ENCODE results near the gene PROP1.

PROP1 gene

DNA sequence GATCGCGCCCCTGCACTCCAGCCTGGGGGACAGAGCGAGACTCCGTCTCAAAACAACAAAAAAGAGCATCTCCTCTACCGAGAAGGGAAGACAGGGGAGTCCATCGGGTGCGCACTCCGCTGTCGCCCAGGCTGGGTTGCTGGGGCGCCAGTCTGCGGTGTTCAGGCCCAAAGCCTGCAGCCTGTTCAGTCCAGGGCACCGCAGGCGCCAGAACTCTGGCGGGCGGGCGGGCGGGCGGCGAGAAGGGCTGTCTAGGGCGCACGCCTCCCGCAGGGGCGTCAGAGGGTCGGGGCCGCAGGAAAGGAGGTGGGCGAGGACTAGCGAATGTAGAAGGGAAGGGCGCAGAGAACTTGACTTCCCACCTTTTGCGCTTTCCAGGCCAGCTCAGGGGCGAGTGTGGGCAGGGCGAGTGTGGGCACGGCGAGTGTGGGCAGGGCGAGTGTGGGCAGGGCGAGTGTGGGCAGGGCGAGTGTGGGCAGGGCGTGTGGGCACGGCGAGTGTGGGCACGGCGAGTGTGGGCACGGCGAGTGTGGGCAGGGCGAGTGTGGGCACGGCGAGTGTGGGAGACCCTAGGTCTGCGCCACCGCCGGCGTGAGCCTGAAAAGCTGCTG, 10.5 kb downstream of the PROP1 start:
- in situ Hi-C loops (cut with HindIII; ENCODE audit: low sequenced_read_pairs): no loop called here
- no peak for TF ChIP-seq CTCF (IDR thresholded peaks at IDR 0.05; ENCODE audit: low read depth, low read length)
- no peak overlapping the region for H3K4me3 ChIP-seq (ENCODE audit: low read depth, low read length)
- DNase-seq (ENCODE audit: low read depth, low spot score): no peak

GRCh38 chr5:177984584-177985206, 11.3 kb downstream of the PROP1 start:
- TF ChIP-seq CTCF (IDR thresholded peaks at IDR 0.05; ENCODE audit: low read depth, low read length): no peak
- no peak for DNase-seq (ENCODE audit: low read depth, low spot score)
- no peak overlapping the region for H3K4me3 ChIP-seq (ENCODE audit: low read depth, low read length)
- in situ Hi-C loops (cut with HindIII; ENCODE audit: low sequenced_read_pairs): no loop called here

DNA sequence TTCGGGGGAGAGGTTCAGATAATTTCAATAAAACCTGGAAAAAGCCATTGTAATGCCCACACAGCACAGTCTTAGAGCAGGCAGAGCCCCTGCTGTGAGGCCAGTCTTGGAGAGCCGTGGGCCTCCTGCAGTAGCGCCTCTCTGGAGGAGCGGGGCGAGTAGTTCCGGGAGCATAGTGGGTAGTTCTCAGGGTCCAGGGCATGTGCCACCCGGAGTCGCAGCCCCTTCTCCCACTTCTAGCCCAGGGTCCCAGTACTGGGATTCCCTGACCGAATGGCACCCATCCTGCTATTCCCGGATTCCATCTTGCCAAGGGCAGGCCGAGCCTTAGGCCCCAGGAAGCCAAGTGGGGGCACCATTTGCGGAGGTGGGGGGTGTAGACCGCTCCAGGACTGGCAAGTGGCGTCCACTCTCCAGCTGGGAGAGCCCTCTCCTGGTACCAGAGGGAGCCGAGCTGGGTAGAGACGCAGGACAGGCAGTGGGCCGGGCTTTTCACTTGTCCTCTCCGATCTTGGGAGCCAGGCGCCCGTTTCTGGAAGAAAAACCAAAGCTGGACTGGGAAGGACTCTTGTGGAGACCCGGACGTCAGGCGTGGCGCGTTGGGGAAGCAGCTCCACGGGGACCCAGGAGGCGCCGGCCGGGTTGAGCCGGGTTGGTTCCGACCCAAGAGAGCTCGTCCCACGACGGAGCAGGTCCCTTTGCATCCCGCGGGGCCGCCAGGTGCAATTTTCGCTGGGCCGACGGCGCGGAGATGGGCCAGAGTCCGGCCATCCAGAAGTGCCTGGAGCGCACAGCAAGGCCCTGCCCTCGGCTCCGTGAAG, 12.1 kb downstream of the PROP1 start:
- no peak for TF ChIP-seq CTCF (IDR thresholded peaks at IDR 0.05; ENCODE audit: low read depth, low read length)
- in situ Hi-C loops (cut with HindIII; ENCODE audit: low sequenced_read_pairs): no loop called here
- no peak for DNase-seq (ENCODE audit: low read depth, low spot score)
- H3K4me3 ChIP-seq (ENCODE audit: low read depth, low read length): no peak overlapping the region

- DNase-seq (ENCODE audit: low read depth, low spot score): no peak
- no peak for TF ChIP-seq CTCF (IDR thresholded peaks at IDR 0.05; ENCODE audit: low read depth, low read length)
- in situ Hi-C loops (cut with HindIII; ENCODE audit: low sequenced_read_pairs): no loop called here
- no peak overlapping the region for H3K4me3 ChIP-seq (ENCODE audit: low read depth, low read length)
These were observed 13.1 kb downstream of the PROP1 start for GRCh38 chr5:177982956-177983355.

- no peak for DNase-seq (ENCODE audit: low read depth, low spot score)
- H3K4me3 ChIP-seq (ENCODE audit: low read depth, low read length): no peak overlapping the region
- in situ Hi-C loops (cut with HindIII; ENCODE audit: low sequenced_read_pairs): no loop called here
- TF ChIP-seq CTCF (IDR thresholded peaks at IDR 0.05; ENCODE audit: low read depth, low read length): no peak
These were observed 13.8 kb downstream of the PROP1 start for GRCh38 chr5:177982072-177982727.

DNA sequence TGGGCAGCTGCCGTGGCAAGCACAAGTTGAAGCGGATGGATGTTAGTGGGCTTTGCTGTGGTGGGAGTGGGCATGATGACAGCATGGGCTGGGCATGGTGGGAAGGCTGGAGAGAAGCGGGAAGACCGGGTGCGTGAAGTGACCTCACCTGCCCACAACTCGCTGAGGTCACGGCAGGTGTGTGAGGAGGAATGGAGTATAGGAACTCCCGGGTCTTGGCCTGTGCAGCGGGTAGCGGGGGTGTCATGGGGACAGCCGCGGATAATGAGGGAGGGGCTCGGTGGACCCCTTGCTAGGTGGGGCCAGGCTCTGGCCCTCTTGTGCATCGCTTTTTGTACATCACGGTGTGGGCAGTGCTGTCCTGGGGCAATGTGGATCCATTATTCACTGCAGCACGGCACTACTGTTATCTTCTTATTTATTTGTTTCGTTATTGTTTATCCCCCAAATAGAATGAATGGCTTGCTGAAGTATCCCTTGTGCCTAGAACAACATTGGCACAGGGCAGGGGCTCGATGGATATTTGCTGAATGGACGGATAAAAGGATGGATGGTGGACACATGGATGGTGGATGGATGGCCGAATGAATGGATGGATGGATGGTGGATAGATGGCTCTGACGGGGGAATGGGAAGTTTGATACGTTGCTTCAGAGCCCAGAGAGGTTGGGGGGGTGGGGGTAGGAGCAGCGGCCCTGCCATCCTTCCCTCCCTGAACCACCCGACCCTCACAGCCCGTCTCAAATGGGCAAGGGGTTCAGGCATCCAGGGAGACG, 14.6 kb downstream of the PROP1 start:
- H3K4me3 ChIP-seq (ENCODE audit: low read depth, low read length): no peak overlapping the region
- no peak for DNase-seq (ENCODE audit: low read depth, low spot score)
- in situ Hi-C loops (cut with HindIII; ENCODE audit: low sequenced_read_pairs): no loop called here
- no peak for TF ChIP-seq CTCF (IDR thresholded peaks at IDR 0.05; ENCODE audit: low read depth, low read length)
